Occipital lobe (tissue), 2 donors: ENCODE data around the gene DLGAP5. TPM values are rescaled to one million over a fixed set of nuclear protein-coding genes. Genes with fewer than 3 reads are reported as not detected.

ENCODE experiments used
- DNase-seq: peaks from one replicate; lab custom pipeline; 2025; lab: John Stamatoyannopoulos, UW
- total RNA-seq: library from RNA; depleted of rRNA; stranded (reverse); fragments of >200 nt; gene quantifications from one replicate; pipeline ENCODE4 v1.2.3, GENCODE V29; 2014

The DLGAP5 gene, protein sequence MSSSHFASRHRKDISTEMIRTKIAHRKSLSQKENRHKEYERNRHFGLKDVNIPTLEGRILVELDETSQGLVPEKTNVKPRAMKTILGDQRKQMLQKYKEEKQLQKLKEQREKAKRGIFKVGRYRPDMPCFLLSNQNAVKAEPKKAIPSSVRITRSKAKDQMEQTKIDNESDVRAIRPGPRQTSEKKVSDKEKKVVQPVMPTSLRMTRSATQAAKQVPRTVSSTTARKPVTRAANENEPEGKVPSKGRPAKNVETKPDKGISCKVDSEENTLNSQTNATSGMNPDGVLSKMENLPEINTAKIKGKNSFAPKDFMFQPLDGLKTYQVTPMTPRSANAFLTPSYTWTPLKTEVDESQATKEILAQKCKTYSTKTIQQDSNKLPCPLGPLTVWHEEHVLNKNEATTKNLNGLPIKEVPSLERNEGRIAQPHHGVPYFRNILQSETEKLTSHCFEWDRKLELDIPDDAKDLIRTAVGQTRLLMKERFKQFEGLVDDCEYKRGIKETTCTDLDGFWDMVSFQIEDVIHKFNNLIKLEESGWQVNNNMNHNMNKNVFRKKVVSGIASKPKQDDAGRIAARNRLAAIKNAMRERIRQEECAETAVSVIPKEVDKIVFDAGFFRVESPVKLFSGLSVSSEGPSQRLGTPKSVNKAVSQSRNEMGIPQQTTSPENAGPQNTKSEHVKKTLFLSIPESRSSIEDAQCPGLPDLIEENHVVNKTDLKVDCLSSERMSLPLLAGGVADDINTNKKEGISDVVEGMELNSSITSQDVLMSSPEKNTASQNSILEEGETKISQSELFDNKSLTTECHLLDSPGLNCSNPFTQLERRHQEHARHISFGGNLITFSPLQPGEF
- total RNA-seq = 4.5 TPM

DNA sequence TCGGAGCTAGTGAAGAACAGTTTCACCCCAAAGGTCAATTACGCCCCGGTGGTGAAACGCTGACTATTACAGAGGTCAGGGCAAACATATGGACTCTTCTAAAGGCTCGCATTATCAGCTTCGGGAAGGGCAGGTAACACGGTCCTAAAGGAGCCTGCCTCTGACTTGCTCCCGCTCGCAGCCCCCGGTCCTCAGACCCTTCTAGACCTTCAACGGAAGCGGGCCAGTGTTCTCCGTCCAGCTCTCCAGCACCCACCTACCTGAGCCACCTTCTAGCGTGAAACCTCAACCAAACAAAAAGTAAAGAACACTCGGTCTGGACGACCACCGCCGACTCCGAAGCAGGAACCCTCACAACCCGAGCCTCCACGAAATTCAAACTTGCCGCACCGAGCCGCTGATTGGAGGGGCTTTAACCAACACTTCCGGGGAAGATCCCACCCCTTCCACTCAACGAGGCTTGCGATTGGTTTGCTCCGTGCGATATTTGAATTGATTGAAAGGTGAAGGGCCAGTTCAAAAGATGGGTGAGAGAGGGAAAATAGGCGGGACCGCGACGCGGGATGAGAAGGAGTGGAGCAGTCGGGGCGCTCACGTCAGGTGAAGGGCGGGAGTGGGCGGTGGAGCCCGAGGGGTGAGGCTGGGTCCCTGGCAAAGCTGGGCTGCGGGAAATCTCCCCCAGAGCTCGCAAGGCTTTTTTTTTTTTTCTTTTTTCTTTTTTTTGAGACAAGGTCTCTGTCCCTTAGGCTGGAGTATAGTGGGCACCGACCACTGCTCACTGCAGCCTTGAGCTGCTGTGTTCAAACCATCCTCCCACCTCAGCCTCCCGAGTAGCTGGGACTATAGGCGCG lies at the start of gene DLGAP5:
Gene DLGAP5, minus strand, starts transcription at position 383 of the 851 bp plus-strand sequence. CDS start 2,406 bp downstream, outside the sequence.
- DNase-seq = peak; percentile 92

- peak; percentile 6 for DNase-seq
These were observed 49.3 kb upstream of the DLGAP5 start for GRCh38 chr14:55240526-55241178.

GRCh38 chr14:55239320-55239719 lies 47.9 kb upstream of the DLGAP5 start:
- no peak for DNase-seq

- DNase-seq = no peak
These were observed 46.8 kb upstream of the DLGAP5 start for GRCh38 chr14:55238019-55238680.

GRCh38 chr14:55233591-55233990 lies 42.2 kb upstream of the DLGAP5 start:
- no peak for DNase-seq

GRCh38 chr14:55228261-55228660 lies 36.9 kb upstream of the DLGAP5 start:
- no peak for DNase-seq

- no peak for DNase-seq
These were observed 32.0 kb upstream of the DLGAP5 start for GRCh38 chr14:55223364-55223763.

GRCh38 chr14:55221968-55222367 lies 30.6 kb upstream of the DLGAP5 start:
- DNase-seq = no peak

- DNase-seq = no peak
These were observed 29.8 kb upstream of the DLGAP5 start for GRCh38 chr14:55221186-55221585.

GRCh38 chr14:55220230-55220629 lies 28.8 kb upstream of the DLGAP5 start:
- no peak for DNase-seq

GRCh38 chr14:55212634-55213033 lies 21.2 kb upstream of the DLGAP5 start:
- no peak for DNase-seq

GRCh38 chr14:55207832-55208231 lies 16.4 kb upstream of the DLGAP5 start:
- DNase-seq = no peak

GRCh38 chr14:55206175-55206693 lies 14.8 kb upstream of the DLGAP5 start:
- DNase-seq = no peak

DNA sequence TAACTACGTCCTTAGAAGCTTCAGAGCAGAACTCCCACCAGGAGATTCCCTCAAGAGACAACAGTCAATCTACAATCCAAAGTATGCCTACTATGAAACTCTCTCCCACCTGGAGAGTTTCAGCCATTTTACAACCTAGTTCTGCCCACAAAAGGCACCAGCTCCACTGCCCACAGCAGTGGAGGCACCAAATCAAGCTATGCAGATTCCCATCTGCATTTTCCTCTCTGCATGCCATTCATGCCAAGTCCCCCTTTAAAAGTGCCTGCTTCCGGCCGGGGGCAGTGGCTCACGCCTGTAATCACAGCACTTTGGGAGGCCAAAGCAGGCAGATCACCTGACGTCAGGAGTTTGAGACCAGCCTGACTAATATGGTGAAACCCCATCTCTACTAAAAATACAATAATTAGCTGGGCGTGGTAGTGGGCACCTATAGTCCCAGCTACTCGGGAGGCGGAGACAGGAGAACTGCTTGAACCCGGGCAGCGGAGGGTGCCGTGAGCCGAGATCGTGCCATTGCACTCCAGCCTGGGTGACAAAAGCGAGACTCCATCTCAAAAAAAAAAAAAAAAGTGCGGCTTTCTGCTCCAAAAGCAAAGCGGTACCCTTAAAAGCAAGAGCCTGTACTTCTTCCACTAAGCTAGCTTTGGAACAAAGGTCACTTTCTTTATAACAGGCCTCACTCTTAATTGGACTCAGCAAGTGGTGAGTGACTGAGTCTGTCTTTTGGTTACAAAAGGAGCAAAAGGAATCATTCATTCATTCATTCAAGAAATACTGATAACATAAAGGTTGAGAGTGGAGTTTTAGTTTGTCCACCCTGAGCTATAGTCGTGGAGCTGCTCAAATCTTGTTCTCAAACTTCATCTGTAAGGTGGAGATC lies 10.1 kb upstream of the DLGAP5 start:
- DNase-seq = no peak

- no peak for DNase-seq
These were observed 9.3 kb upstream of the DLGAP5 start for GRCh38 chr14:55200651-55201050.

DNA sequence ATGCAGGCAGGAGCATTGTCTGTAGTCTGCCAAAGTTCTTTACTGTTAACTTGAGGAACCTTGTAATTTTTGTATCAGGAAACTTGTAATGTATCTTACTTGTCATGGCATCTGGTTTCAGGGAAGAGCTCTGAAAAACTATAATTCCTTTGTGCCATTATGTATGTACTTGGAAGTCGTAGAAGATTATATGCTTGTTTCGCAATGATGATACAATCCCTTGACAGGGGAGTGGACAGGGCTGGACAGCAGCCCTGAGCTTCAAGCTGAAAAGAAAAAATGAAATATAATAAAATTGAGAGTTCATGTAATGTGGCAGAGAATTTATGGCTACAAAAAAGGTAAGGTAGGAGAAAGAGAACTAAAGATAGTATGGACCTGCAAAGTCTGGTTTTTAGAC lies 7.4 kb upstream of the DLGAP5 start:
- no peak for DNase-seq

DNA sequence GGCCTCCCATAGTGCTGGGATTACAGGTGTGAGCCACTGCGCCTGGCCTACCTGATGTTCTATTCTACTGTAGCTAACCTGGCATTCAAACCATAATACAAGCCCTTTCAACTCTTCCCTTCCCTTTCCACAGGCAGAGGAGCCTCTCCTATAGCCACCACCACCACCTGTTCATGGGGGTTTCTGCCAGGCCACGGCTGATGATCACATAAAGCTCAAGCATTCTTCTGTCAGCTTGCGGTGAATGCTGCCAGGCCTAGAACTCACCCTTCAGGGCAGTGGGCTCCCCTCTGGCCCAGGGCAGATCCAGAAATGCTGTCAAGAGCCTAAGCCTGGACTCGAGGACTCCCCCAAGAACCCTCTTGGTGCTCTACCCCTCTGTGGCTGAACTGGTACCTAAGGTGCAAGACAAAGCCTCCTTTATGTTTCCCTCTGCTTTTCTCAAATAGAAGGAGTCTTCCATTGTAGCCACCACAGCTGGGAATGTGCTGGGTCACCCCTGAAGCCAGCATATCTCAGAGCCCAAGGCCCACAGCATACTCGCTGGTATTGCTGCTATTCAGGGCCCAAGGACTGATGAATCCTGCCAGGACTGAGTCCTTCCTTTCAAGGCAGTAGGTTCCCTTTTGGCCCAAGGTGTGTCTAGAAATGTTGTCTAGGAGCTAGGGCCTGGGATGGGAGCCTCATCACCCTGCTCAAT lies 3.4 kb upstream of the DLGAP5 start:
- DNase-seq = no peak

DNA sequence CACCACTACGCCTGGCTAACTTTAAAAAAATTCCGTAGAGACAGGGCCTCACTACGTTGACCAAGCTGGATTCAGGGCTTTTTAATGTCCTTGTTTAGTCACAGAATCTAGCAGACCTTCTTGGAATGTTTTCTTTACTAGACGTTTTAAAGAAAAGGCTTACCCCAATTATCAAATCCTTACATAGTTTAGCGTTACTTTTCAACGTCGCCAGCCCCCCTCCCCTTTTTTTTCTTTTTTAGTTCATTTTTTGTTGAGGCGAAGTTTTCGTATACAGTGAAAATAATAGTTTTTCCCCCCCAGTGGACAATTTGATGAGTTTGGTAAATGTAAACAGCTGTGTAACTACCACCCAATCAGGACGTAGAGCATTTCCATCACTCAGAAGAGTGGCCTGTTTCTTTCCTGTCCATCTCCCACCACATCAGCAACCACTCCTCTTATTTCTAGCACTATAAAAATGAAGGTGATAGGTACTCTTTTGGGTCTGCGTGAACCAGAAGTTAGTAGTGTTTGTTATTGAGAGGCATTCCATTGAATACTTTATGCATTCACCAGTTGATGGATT lies 753 bp upstream of the DLGAP5 start:
- no peak for DNase-seq

GRCh38 chr14:55190906-55191202 lies 531 bp downstream of the DLGAP5 start:
- no peak for DNase-seq
